Esophagus squamous epithelium (tissue), 5 donors: Measurements from ENCODE around the gene ARSD. TPM values are rescaled to one million over a fixed set of nuclear protein-coding genes. Genes with fewer than 3 reads are reported as not detected.
A peak's percentile ranks its signal among the peaks of the same experiment; 100 is the strongest.
"Not testable (repeated sequence)": the region's sequence is repeated elsewhere in the genome, so short reads cannot be mapped to it uniquely, and the experiment has no call there.

Experiments
- DNase-seq: peaks from one replicate; lab custom pipeline; 2025; lab: John Stamatoyannopoulos, UW
- H3K27ac ChIP-seq, 4 donors: fragments of 200-600 bp; sonication (generic); one replicate each; pipeline ENCODE4 v1.5.1; 2016 to 2019; ENCODE audit warnings: mild to moderate bottlenecking in 1 of 4
- H3K27me3 ChIP-seq, 4 donors: fragments of 200-600 bp; sonication (generic); 1 replicate in 3 of 4; 2 replicates in 1 of 4; pipeline versions ENCODE4 v1.5.1 to v1.6.0; 2017 to 2021; ENCODE audit warnings: antibody characterized with exemption in 1 of 4
- H3K36me3 ChIP-seq, 3 donors: fragments of 200-600 bp; sonication (generic); one replicate each; pipeline ENCODE4 v1.5.1; 2016 to 2019
- H3K4me1 ChIP-seq, 3 donors: fragments of 200-600 bp; sonication (generic); one replicate each; pipeline ENCODE4 v1.5.1; 2017 to 2019
- H3K4me3 ChIP-seq, 4 donors: fragments of 200-600 bp; sonication (generic); 1 replicate in 3 of 4; 2 replicates in 1 of 4; pipeline ENCODE4 v1.5.1; 2016 to 2019; ENCODE audit warnings: mild to moderate bottlenecking in 2 of 4, moderate library complexity in 1 of 4
- H3K9me3 ChIP-seq, 3 donors: fragments of 200-600 bp; sonication (generic); one replicate each; pipeline ENCODE4 v1.5.1; 2016 to 2019
- CTCF ChIP-seq, 6 experiments: fragments of 450-650 bp in 4 of 6; fragments of 200-600 bp in 2 of 6; sonication (generic) in 2 of 6; IDR thresholded peaks; one replicate each; pipeline ENCODE4 v1.5.1; 2016 to 2019; ENCODE audit warnings: antibody characterized with exemption in 6 of 6, mild to moderate bottlenecking in 4 of 6, moderate library complexity in 4 of 6
- POLR2A ChIP-seq, 4 donors: fragments of 450-650 bp; IDR thresholded peaks; one replicate each; pipeline ENCODE4 v1.6.1; 2017; ENCODE audit warnings: antibody characterized with exemption in 4 of 4, mild to moderate bottlenecking in 4 of 4, moderate library complexity in 3 of 4
- WGBS, 2 donors: methylation state at CpG; one replicate each; pipeline ENCODE4 v1.1.5; 2018; 5-methylcytosine and 5-hydroxymethylcytosine counted together
- intact Hi-C: fragments of 100-400 bp; cut with DNase I; formaldehyde crosslinking; loops from one replicate; pipeline ENCODE4 v1.15.0; 2022
- total RNA-seq, 4 donors: library from RNA; depleted of rRNA; stranded (reverse); fragments of >200 nt; gene quantifications; one replicate each; pipeline ENCODE4 v1.1.0, GENCODE V29; 2016
- donor health status: DM: yes; HTN: yes; CAD: no.

The ARSD gene
- total RNA-seq, 4 donors from 2014 or later = 9.7 to 25.5 (median 19.2) TPM

GRCh38 chrX:2897311-2897689 is 31.8 kb downstream of the ARSD start:
- H3K4me1 ChIP-seq = peaks cover 16 to 38% (median 16%) of the 10 kb centered on the region in 3 donors
- no peaks in the 10 kb centered on the region for H3K36me3 ChIP-seq
- TF ChIP-seq CTCF (IDR thresholded peaks at IDR 0.05) (no peak), POLR2A (IDR thresholded peaks at IDR 0.05) (no peak)
- peak overlapping the region; percentile 19 to 70 (median 60) for H3K27ac ChIP-seq
- H3K4me3 ChIP-seq = no peak overlapping the region
- WGBS, 2 donors = 75 to 96% methylated on average over 4 to 9 of the region's 12 CpGs
- no peak for DNase-seq
- intact Hi-C loops = no loop called here
- no peaks in the 10 kb centered on the region for H3K27me3 ChIP-seq
- no peaks in the 10 kb centered on the region for H3K9me3 ChIP-seq

- Histone ChIP-seq H3K27ac (no peak overlapping the region), H3K4me1 (peaks cover 16 to 38% (median 19%) of the 10 kb centered on the region in 3 donors), H3K36me3 (no peaks in the 10 kb centered on the region), H3K27me3 (no peaks in the 10 kb centered on the region), H3K9me3 (no peaks in the 10 kb centered on the region), H3K4me3 (no peak overlapping the region)
- WGBS, 2 donors = 37 to 52% methylated on average over 4 to 9 of the region's 9 CpGs
- no peak for DNase-seq
- TF ChIP-seq CTCF (IDR thresholded peaks at IDR 0.05) (no peak), POLR2A (IDR thresholded peaks at IDR 0.05) (no peak)
- intact Hi-C loops = no loop called here
These were observed 34.2 kb downstream of the ARSD start for GRCh38 chrX:2894885-2895292.

GRCh38 chrX:2892816-2893215 is 36.3 kb downstream of the ARSD start:
- Histone ChIP-seq H3K4me1 (peaks cover 10 to 22% (median 18%) of the 10 kb centered on the region in 3 donors), H3K4me3 (no peak overlapping the region), H3K27ac (no peak overlapping the region), H3K9me3 (no peaks in the 10 kb centered on the region), H3K36me3 (no peaks in the 10 kb centered on the region), H3K27me3 (no peaks in the 10 kb centered on the region)
- intact Hi-C loops = no loop called here
- TF ChIP-seq POLR2A (IDR thresholded peaks at IDR 0.05) = no peak
- no peak for TF ChIP-seq CTCF (IDR thresholded peaks at IDR 0.05)
- DNase-seq = no peak
- WGBS, 2 donors = 17 to 81% methylated on average over 1 to 5 of the region's 5 CpGs

GRCh38 chrX:2890536-2891460 is 38.3 kb downstream of the ARSD start:
- whole genome bisulfite sequencing, 2 donors = 57 to 72% methylated on average over 19 to 20 of the region's 22 CpGs
- DNase-seq, H3K9me3 ChIP-seq, H3K4me3 ChIP-seq, H3K36me3 ChIP-seq, intact Hi-C loops, H3K27me3 ChIP-seq, H3K27ac ChIP-seq: not testable (repeated sequence)
- H3K4me1 ChIP-seq = peaks cover 0 to 11% (median 5%) of the 10 kb centered on the region in 3 donors

- Histone ChIP-seq H3K27ac (peak overlapping the region in 2 of 4 donors; percentile 6 to 17), H3K4me3 (peak overlapping the region; percentile 12 to 62 (median 40)), H3K4me1 (peaks cover 0 to 11% (median under 1%) of the 10 kb centered on the region in 3 donors)
- H3K36me3 ChIP-seq, H3K9me3 ChIP-seq, DNase-seq, H3K27me3 ChIP-seq, intact Hi-C loops: not testable (repeated sequence)
- 23 to 52% methylated on average over 9 to 15 of the region's 15 CpGs for WGBS, 2 donors
These were observed 39.2 kb downstream of the ARSD start for GRCh38 chrX:2889706-2890490.
